ENCODE data around the gene TTC13. TPM values are rescaled to one million over a fixed set of nuclear protein-coding genes. Genes with fewer than 3 reads are reported as not detected.

Gene TTC13
- total and polyA plus RNA-seq, 2 of the 13 experiments (the other 11 are each of a cell fraction or from before 2014, with no cell fraction given) = 5.8 to 15.9 TPM

DNA sequence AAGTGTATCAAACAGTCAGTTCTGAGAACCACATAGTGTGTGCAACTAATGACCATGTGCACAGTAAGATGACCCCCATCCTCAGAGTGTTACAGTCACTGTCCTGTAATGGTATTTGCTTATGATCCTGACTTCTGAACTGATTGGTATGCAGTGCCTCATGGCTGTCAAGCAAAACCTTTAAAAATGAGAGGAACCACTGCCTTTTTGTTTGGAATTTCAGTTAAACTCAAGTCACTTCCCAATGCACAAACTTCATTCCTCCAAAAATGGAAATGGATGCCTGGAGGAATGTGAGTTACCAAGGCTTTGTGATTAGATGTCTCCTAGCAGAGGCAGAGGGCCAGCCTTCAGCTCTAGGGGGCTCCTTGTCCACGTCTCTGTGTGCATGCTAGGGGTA lies 120.8 kb downstream of the TTC13 start:
- Histone ChIP-seq H3K27ac (ENCODE audit: extremely low read length, insufficient read depth, low read length) (no peak overlapping the region), H3K36me3 (replicated peaks in 1 of 2; ENCODE audit: control insufficient read depth in 1 of 2, insufficient read depth in 2 of 2, low read length in 2 of 2) (peaks cover 7 to 25% of the 10 kb centered on the region in 2 experiments; a peak in 4 of 5 replicates), H4K20me1 (ENCODE audit: insufficient read depth, low read length) (0 out of 2 replicates have a peak, but pooled peaks cover 4% of the 10 kb centered on the region), H3K27me3 (ENCODE audit: control insufficient read depth in 1 of 2, insufficient read depth in 2 of 2, low read length in 2 of 2) (no peaks in the 10 kb centered on the region), H3K9ac (ENCODE audit: insufficient read depth, low read depth, low read length) (no peak overlapping the region), H3K4me3 (replicated peaks in 1 of 3; ENCODE audit: insufficient read depth in 1 of 3, low read depth in 2 of 3, low read length in 3 of 3) (no peak overlapping the region), H3K4me1 (ENCODE audit: insufficient read depth, low read length) (peaks cover 25% of the 10 kb centered on the region), H3K9me3 (ENCODE audit: low read length) (peaks cover 5% of the 10 kb centered on the region; the same call in 1 of the 2 replicates), H3K79me2 (ENCODE audit: insufficient read depth, low read length) (peaks cover 26% of the 10 kb centered on the region), H2AFZ (ENCODE audit: low read length) (no peak overlapping the region), H3K4me2 (ENCODE audit: low read depth, low read length) (no peak overlapping the region)
- no peak for TF ChIP-seq ZNF598 (CRISPR knock-in tag; IDR thresholded peaks at IDR 0.05; ENCODE audit: borderline replicate concordance)
- TF ChIP-seq NCOA5 (CRISPR knock-in tag; IDR thresholded peaks at IDR 0.05) = no peak
- no peak for TF ChIP-seq HNRNPK (IDR thresholded peaks at IDR 0.05; ENCODE audit: low read depth, low read length, poor library complexity, severe bottlenecking)
- TF ChIP-seq BRD4 (CRISPR knock-in tag; IDR thresholded peaks at IDR 0.05) = no peak
- TF ChIP-seq, protein P1, sequence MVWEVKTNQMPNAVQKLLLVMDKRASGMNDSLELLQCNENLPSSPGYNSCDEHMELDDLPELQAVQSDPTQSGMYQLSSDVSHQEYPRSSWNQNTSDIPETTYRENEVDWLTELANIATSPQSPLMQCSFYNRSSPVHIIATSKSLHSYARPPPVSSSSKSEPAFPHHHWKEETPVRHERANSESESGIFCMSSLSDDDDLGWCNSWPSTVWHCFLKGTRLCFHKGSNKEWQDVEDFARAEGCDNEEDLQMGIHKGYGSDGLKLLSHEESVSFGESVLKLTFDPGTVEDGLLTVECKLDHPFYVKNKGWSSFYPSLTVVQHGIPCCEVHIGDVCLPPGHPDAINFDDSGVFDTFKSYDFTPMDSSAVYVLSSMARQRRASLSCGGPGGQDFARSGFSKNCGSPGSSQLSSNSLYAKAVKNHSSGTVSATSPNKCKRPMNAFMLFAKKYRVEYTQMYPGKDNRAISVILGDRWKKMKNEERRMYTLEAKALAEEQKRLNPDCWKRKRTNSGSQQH (CRISPR knock-in tag; IDR thresholded peaks at IDR 0.05; ENCODE audit: low read depth) = no peak
- TF ChIP-seq, protein P2, sequence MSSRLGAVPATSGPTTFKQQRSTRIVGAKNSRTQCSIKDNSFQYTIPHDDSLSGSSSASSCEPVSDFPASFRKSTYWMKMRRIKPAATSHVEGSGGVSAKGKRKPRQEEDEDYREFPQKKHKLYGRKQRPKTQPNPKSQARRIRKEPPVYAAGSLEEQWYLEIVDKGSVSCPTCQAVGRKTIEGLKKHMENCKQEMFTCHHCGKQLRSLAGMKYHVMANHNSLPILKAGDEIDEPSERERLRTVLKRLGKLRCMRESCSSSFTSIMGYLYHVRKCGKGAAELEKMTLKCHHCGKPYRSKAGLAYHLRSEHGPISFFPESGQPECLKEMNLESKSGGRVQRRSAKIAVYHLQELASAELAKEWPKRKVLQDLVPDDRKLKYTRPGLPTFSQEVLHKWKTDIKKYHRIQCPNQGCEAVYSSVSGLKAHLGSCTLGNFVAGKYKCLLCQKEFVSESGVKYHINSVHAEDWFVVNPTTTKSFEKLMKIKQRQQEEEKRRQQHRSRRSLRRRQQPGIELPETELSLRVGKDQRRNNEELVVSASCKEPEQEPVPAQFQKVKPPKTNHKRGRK (CRISPR knock-in tag; IDR thresholded peaks at IDR 0.05) = no peak
- no peak for TF ChIP-seq FOXK1 (CRISPR knock-in tag; IDR thresholded peaks at IDR 0.05; ENCODE audit: borderline replicate concordance, low read depth)
- TF ChIP-seq, protein P3, sequence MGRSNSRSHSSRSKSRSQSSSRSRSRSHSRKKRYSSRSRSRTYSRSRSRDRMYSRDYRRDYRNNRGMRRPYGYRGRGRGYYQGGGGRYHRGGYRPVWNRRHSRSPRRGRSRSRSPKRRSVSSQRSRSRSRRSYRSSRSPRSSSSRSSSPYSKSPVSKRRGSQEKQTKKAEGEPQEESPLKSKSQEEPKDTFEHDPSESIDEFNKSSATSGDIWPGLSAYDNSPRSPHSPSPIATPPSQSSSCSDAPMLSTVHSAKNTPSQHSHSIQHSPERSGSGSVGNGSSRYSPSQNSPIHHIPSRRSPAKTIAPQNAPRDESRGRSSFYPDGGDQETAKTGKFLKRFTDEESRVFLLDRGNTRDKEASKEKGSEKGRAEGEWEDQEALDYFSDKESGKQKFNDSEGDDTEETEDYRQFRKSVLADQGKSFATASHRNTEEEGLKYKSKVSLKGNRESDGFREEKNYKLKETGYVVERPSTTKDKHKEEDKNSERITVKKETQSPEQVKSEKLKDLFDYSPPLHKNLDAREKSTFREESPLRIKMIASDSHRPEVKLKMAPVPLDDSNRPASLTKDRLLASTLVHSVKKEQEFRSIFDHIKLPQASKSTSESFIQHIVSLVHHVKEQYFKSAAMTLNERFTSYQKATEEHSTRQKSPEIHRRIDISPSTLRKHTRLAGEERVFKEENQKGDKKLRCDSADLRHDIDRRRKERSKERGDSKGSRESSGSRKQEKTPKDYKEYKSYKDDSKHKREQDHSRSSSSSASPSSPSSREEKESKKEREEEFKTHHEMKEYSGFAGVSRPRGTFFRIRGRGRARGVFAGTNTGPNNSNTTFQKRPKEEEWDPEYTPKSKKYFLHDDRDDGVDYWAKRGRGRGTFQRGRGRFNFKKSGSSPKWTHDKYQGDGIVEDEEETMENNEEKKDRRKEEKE (IDR thresholded peaks at IDR 0.05) = no peak
- TF ChIP-seq PHF5A (CRISPR knock-in tag; IDR thresholded peaks at IDR 0.05; ENCODE audit: low read depth, unreplicated experiment) = no peak
- no peak for TF ChIP-seq MED13 (CRISPR knock-in tag; IDR thresholded peaks at IDR 0.05)
- no peak for TF ChIP-seq ZNF773 (CRISPR knock-in tag; IDR thresholded peaks at IDR 0.05; ENCODE audit: borderline replicate concordance)
- TF ChIP-seq LCORL (IDR thresholded peaks at IDR 0.05) = no peak
- TF ChIP-seq LCORL (CRISPR knock-in tag; IDR thresholded peaks at IDR 0.05) = no peak
- DNase-seq (ENCODE audit: low spot score) (no peak), FAIRE-seq (no peak), ATAC-seq (peak; percentile 51; the same call in 2 of the 3 replicates)
- intact Hi-C loops (cut with micrococcal nuclease; ENCODE audit: unreplicated experiment) = no loop called here
- 93% methylated on average over 1 of the region's 1 CpG for WGBS (ENCODE audit: low lambda C conversion rate)
- in situ Hi-C loops (cut with HindIII; ENCODE audit: extremely low pct_ligation_motif_present, low pct_unique_long_range_greater_than_20kb) = no loop called here
- POLR2A ChIA-PET = interaction anchor here (2.4 kb wide), 1 partner anchor 11 kb away, joined by 6 read pairs; the partner anchor contains the start of gene C1orf198
- CTCF ChIA-PET (ENCODE audit: low intra/inter-chr PET ratio, low total read pairs) = no interaction called here
- no TSS peak for BruUV-seq (replicated peaks)
